ENCODE data around the gene CHST7.

CHST7 gene

GRCh38 chrX:46579250-46579649, 5.7 kb downstream of the CHST7 start:
- Mint-ChIP-seq H3K4me3 (peak overlapping the region; percentile 2), H3K4me1 (ENCODE audit: low read depth) (peaks cover 33% of the 10 kb centered on the region), H3K36me3 (ENCODE audit: low read depth) (peaks cover 22% of the 10 kb centered on the region), H3K9me3 (no peaks in the 10 kb centered on the region), H3K27ac (no peak overlapping the region), H3K27me3 (ENCODE audit: low read depth) (peaks cover 5% of the 10 kb centered on the region)
- no peak for DNase-seq (ENCODE audit: low spot score)

GRCh38 chrX:46580613-46581012, 7.0 kb downstream of the CHST7 start:
- Mint-ChIP-seq H3K4me3 (no peak overlapping the region), H3K4me1 (ENCODE audit: low read depth) (peaks cover 31% of the 10 kb centered on the region), H3K27ac (no peak overlapping the region), H3K9me3 (no peaks in the 10 kb centered on the region), H3K27me3 (ENCODE audit: low read depth) (peaks cover 5% of the 10 kb centered on the region), H3K36me3 (ENCODE audit: low read depth) (peaks cover 22% of the 10 kb centered on the region)
- DNase-seq (ENCODE audit: low spot score) = no peak

GRCh38 chrX:46582325-46582724, 8.8 kb downstream of the CHST7 start:
- Mint-ChIP-seq H3K27me3 (ENCODE audit: low read depth) (no peaks in the 10 kb centered on the region), H3K36me3 (ENCODE audit: low read depth) (peaks cover 14% of the 10 kb centered on the region), H3K9me3 (no peaks in the 10 kb centered on the region), H3K4me1 (ENCODE audit: low read depth) (peaks cover 22% of the 10 kb centered on the region), H3K4me3 (no peak overlapping the region), H3K27ac (no peak overlapping the region)
- no peak for DNase-seq (ENCODE audit: low spot score)

GRCh38 chrX:46582966-46583365, 9.4 kb downstream of the CHST7 start:
- no peak overlapping the region for H3K4me3 Mint-ChIP-seq
- no peak for DNase-seq (ENCODE audit: low spot score)
- H3K4me1 Mint-ChIP-seq (ENCODE audit: low read depth) = peaks cover 23% of the 10 kb centered on the region
- no peak overlapping the region for H3K27ac Mint-ChIP-seq
- H3K9me3 Mint-ChIP-seq = no peaks in the 10 kb centered on the region
- H3K27me3 Mint-ChIP-seq (ENCODE audit: low read depth) = no peaks in the 10 kb centered on the region
- peaks cover 10% of the 10 kb centered on the region for H3K36me3 Mint-ChIP-seq (ENCODE audit: low read depth)

GRCh38 chrX:46584736-46585135, 11.2 kb downstream of the CHST7 start:
- Mint-ChIP-seq H3K4me1 (ENCODE audit: low read depth) (peaks cover 17% of the 10 kb centered on the region), H3K4me3 (no peak overlapping the region), H3K9me3 (no peaks in the 10 kb centered on the region), H3K27me3 (ENCODE audit: low read depth) (no peaks in the 10 kb centered on the region), H3K27ac (no peak overlapping the region), H3K36me3 (ENCODE audit: low read depth) (peaks cover 3% of the 10 kb centered on the region)
- no peak for DNase-seq (ENCODE audit: low spot score)

- peak; percentile 49 for DNase-seq (ENCODE audit: low spot score)
Observed at GRCh38 chrX:46587158-46587557, 13.6 kb downstream of the CHST7 start.

GRCh38 chrX:46587753-46588171, 14.2 kb downstream of the CHST7 start:
- H3K27ac Mint-ChIP-seq = peak overlapping the region; percentile 81
- H3K4me1 Mint-ChIP-seq (ENCODE audit: low read depth) = peaks cover 21% of the 10 kb centered on the region
- DNase-seq (ENCODE audit: low spot score) = no peak
- H3K9me3 Mint-ChIP-seq = no peaks in the 10 kb centered on the region
- H3K27me3 Mint-ChIP-seq (ENCODE audit: low read depth) = no peaks in the 10 kb centered on the region
- H3K36me3 Mint-ChIP-seq (ENCODE audit: low read depth) = peaks cover 8% of the 10 kb centered on the region
- H3K4me3 Mint-ChIP-seq = peak overlapping the region; percentile 81

More at GRCh38 chrX:46587158-46587557, 13.6 kb downstream of the CHST7 start:
- Mint-ChIP-seq H3K36me3 (ENCODE audit: low read depth) (peaks cover 6% of the 10 kb centered on the region), H3K4me3 (peak overlapping the region; percentile 51), H3K27me3 (ENCODE audit: low read depth) (no peaks in the 10 kb centered on the region), H3K9me3 (no peaks in the 10 kb centered on the region), H3K27ac (peak overlapping the region; percentile 58), H3K4me1 (ENCODE audit: low read depth) (peaks cover 21% of the 10 kb centered on the region)

- DNase-seq (ENCODE audit: low spot score) = peak; percentile 20
- Mint-ChIP-seq H3K9me3 (no peaks in the 10 kb centered on the region), H3K27me3 (ENCODE audit: low read depth) (no peaks in the 10 kb centered on the region), H3K27ac (peak overlapping the region; percentile 81), H3K4me1 (ENCODE audit: low read depth) (peaks cover 21% of the 10 kb centered on the region), H3K4me3 (peak overlapping the region; percentile 81), H3K36me3 (ENCODE audit: low read depth) (peaks cover 8% of the 10 kb centered on the region)
Observed at GRCh38 chrX:46588263-46588662, 14.7 kb downstream of the CHST7 start.

- H3K4me3 Mint-ChIP-seq = no peak overlapping the region
- DNase-seq (ENCODE audit: low spot score) = no peak
- no peak overlapping the region for H3K27ac Mint-ChIP-seq
- peaks cover 20% of the 10 kb centered on the region for H3K4me1 Mint-ChIP-seq (ENCODE audit: low read depth)
- H3K9me3 Mint-ChIP-seq = no peaks in the 10 kb centered on the region
- H3K36me3 Mint-ChIP-seq (ENCODE audit: low read depth) = peaks cover 8% of the 10 kb centered on the region
- no peaks in the 10 kb centered on the region for H3K27me3 Mint-ChIP-seq (ENCODE audit: low read depth)
Observed at GRCh38 chrX:46589977-46590723, 16.6 kb downstream of the CHST7 start.

GRCh38 chrX:46595084-46595483, 21.5 kb downstream of the CHST7 start:
- no peak for DNase-seq (ENCODE audit: low spot score)
- peaks cover 10% of the 10 kb centered on the region for H3K36me3 Mint-ChIP-seq (ENCODE audit: low read depth)
- H3K27me3 Mint-ChIP-seq (ENCODE audit: low read depth) = no peaks in the 10 kb centered on the region
- peaks cover 6% of the 10 kb centered on the region for H3K4me1 Mint-ChIP-seq (ENCODE audit: low read depth)
- no peak overlapping the region for H3K27ac Mint-ChIP-seq
- H3K4me3 Mint-ChIP-seq = no peak overlapping the region
- H3K9me3 Mint-ChIP-seq = no peaks in the 10 kb centered on the region

- Mint-ChIP-seq H3K27me3 (ENCODE audit: low read depth) (no peaks in the 10 kb centered on the region), H3K9me3 (no peaks in the 10 kb centered on the region), H3K4me3 (no peak overlapping the region), H3K36me3 (ENCODE audit: low read depth) (peaks cover 13% of the 10 kb centered on the region), H3K27ac (no peak overlapping the region), H3K4me1 (ENCODE audit: low read depth) (peaks cover 2% of the 10 kb centered on the region)
- no peak for DNase-seq (ENCODE audit: low spot score)
Observed at GRCh38 chrX:46597208-46597607, 23.6 kb downstream of the CHST7 start.

GRCh38 chrX:46597771-46598170, 24.2 kb downstream of the CHST7 start:
- no peaks in the 10 kb centered on the region for H3K9me3 Mint-ChIP-seq
- H3K4me1 Mint-ChIP-seq (ENCODE audit: low read depth) = peaks cover 2% of the 10 kb centered on the region
- no peak overlapping the region for H3K27ac Mint-ChIP-seq
- peaks cover 11% of the 10 kb centered on the region for H3K36me3 Mint-ChIP-seq (ENCODE audit: low read depth)
- H3K27me3 Mint-ChIP-seq (ENCODE audit: low read depth) = no peaks in the 10 kb centered on the region
- no peak overlapping the region for H3K4me3 Mint-ChIP-seq
- no peak for DNase-seq (ENCODE audit: low spot score)

GRCh38 chrX:46599051-46599560, 25.5 kb downstream of the CHST7 start:
- Mint-ChIP-seq H3K27me3 (ENCODE audit: low read depth) (no peaks in the 10 kb centered on the region), H3K27ac (no peak overlapping the region), H3K36me3 (ENCODE audit: low read depth) (peaks cover 15% of the 10 kb centered on the region), H3K9me3 (no peaks in the 10 kb centered on the region), H3K4me3 (no peak overlapping the region), H3K4me1 (ENCODE audit: low read depth) (peaks cover 6% of the 10 kb centered on the region)
- DNase-seq (ENCODE audit: low spot score) = no peak

GRCh38 chrX:46601283-46601682, 27.7 kb downstream of the CHST7 start:
- no peak for DNase-seq (ENCODE audit: low spot score)
- Mint-ChIP-seq H3K36me3 (ENCODE audit: low read depth) (peaks cover 16% of the 10 kb centered on the region), H3K4me3 (no peak overlapping the region), H3K9me3 (no peaks in the 10 kb centered on the region), H3K27ac (no peak overlapping the region), H3K4me1 (ENCODE audit: low read depth) (peaks cover 4% of the 10 kb centered on the region), H3K27me3 (ENCODE audit: low read depth) (no peaks in the 10 kb centered on the region)
